Measurements from ENCODE around the gene ZNRF4.
"Not testable (repeated sequence)": the region's sequence is repeated elsewhere in the genome, so short reads cannot be mapped to it uniquely, and the experiment has no call there.

ZNRF4 gene

GRCh38 chr19:5473646-5474045 lies 18.4 kb downstream of the ZNRF4 start:
- DNase-seq (ENCODE audit: low read depth, low spot score): no peak

GRCh38 chr19:5477451-5478215 lies 22.4 kb downstream of the ZNRF4 start:
- no peak for DNase-seq (ENCODE audit: low read depth, low spot score)

DNA sequence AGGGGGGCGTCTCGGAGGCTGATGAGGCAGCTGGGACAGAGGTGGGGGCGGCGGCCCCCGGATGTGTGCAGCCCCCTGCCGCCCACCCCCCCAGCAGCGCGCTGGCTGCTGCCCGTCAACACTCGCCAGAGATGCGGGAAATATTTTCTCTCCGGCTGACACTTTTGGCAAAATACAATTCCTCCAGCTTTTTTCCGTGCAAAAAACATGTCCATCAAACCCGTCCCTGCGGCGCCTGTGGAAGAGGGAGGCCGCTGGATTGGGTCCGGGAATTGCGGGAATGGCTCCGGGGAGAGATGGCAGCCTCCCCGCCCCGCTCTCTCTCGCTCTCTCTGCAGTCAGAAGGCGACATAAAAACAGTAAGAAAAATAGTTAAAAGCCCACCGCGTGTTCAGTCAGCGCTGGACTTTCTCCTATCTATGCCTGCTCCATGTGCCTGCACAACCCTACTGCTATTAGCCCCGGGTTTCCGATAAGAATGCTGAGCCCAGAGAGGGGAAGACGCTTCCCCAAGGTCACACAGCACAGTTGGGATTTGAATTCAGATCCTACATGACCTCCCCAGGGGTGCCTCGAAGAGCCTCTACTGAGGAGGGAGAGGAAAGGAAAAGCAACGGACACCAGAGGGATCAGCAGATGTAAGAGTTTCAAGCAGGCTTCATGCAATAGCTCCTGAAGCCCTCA lies 23.2 kb downstream of the ZNRF4 start:
- DNase-seq (ENCODE audit: low read depth, low spot score): no peak

GRCh38 chr19:5478925-5479588 lies 23.8 kb downstream of the ZNRF4 start:
- DNase-seq (ENCODE audit: low read depth, low spot score): no peak

DNA sequence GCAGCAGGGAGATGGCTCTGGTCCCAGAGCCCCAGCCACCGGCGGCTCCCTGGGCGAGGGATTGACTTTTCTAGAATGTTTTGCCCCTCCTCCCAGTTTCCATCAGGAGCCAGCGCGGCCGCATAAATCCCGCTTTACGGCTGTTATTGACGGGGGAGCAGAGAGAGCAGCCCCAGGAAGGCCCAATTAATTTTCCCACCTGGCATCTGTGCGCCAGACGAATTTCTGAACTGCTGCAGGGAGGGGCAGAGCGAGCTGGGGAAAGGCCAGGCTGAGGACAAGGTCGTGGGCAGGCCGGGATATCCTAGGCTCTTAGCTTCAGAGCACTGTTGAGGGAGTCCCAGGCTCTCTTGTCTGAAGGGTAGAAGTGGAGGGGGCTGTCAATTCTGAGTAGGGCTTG lies 24.7 kb downstream of the ZNRF4 start:
- no peak for DNase-seq (ENCODE audit: low read depth, low spot score)

- peak; percentile 63 for DNase-seq (ENCODE audit: low read depth, low spot score)
These were observed 25.2 kb downstream of the ZNRF4 start for GRCh38 chr19:5480427-5480836.

- DNase-seq (ENCODE audit: low read depth, low spot score): no peak
These were observed 26.7 kb downstream of the ZNRF4 start for GRCh38 chr19:5481957-5482356.

- peak; percentile 59 for DNase-seq (ENCODE audit: low read depth, low spot score)
These were observed 29.4 kb downstream of the ZNRF4 start for GRCh38 chr19:5484398-5485285.

DNA sequence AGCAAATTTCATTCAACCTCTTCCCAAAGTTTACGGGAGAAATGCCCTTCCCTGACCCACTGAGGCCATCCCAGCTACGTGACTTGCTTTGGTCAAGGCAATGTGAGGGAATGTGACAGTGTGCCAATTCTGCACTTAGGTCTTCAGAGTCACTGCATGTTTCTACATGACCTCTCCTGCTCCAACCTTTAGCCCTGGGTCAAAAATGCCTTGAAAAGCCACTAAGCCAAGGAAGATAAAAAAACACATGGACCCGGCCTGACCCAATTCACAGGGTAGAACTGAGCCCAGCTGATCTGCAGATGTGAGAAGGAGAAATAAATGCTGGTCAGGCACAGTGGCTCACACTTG lies 30.0 kb downstream of the ZNRF4 start:
- no peak for DNase-seq (ENCODE audit: low read depth, low spot score)

DNA sequence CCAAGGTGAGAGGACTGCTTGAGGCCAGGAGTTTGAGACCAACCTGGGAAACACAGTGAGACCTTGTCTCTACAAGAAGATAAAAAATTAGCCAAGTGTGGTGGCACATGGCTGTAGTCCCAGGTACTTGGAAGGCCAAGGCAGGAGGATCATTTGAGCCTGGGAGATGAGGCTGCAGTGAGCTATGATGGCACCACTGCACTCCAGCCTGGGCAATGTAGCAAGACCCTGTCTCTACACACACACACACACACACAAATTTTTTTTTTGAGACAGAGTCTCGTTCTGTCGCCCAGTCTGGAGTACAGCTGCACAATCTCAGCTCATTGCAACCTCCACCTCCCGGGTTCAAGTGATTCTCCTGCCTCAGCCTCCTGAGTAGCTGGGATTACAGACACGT lies 30.4 kb downstream of the ZNRF4 start:
- not testable (repeated sequence) for DNase-seq (ENCODE audit: low read depth, low spot score)

- DNase-seq (ENCODE audit: low read depth, low spot score): peak; percentile 57
These were observed 32.0 kb downstream of the ZNRF4 start for GRCh38 chr19:5487222-5487621.

DNA sequence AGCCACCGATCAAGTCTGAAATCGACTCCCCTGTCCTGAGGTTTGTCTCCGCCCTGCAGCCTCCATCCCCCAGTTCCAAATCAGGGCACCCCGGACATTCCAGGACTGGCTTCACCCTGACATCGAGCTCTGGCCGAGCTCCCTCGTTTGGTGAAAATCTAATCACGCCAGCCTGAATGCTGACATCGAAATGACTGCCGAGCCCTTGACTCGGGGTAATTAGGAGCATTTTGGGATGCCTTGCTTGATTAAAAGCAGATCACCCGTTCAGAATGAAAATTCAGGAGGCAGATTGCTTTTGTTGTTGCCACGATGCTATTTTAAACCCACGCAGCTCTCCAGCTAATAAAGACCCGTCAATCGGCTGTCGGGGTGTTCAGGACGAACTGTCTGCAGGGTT lies 34.3 kb downstream of the ZNRF4 start:
- DNase-seq (ENCODE audit: low read depth, low spot score): no peak

- DNase-seq (ENCODE audit: low read depth, low spot score): no peak
These were observed 36.3 kb downstream of the ZNRF4 start for GRCh38 chr19:5491565-5491964.

DNA sequence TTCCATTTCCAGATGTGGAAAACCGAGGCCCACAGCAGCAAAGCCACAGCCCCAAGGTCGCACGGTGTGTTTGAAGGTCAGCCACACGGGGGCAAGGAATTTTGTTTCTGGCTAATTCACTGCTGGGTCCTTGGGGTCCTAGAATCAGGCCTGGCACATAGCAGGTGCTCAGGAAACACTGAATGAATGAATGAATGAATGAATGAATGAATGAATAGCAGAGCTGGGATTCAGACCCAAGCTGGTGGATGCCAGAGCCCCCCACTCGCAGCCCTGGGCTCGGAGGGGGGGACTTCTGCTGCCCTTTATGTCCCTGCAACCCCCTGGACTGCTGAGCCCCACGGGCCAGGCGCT lies 37.0 kb downstream of the ZNRF4 start:
- DNase-seq (ENCODE audit: low read depth, low spot score): no peak

GRCh38 chr19:5492635-5493409 lies 37.6 kb downstream of the ZNRF4 start:
- DNase-seq (ENCODE audit: low read depth, low spot score): no peak

GRCh38 chr19:5494773-5495172 lies 39.6 kb downstream of the ZNRF4 start:
- no peak for DNase-seq (ENCODE audit: low read depth, low spot score)

- no peak for DNase-seq (ENCODE audit: low read depth, low spot score)
These were observed 40.6 kb downstream of the ZNRF4 start for GRCh38 chr19:5495792-5496191.

DNA sequence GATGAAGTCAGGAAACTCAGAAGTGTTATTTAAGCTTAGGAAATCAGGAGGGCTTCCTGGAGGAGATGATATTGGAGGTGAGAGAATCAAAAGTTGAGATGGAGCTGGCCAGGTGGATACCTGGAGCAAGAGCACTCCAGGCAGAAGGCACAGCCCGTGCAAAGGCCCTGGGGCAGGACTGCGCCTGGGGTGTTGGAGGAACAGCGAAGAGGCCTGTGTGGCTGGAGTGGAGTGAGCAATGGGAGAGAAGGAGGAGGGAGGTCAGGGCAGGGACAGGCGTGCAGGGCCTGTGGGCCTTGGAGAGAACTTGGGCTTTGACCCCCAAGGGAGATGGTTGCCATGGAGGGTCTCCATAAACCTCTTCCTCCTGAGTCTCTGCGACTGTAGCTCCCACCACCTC lies 42.1 kb downstream of the ZNRF4 start:
- DNase-seq (ENCODE audit: low read depth, low spot score): no peak

GRCh38 chr19:5498830-5499550 lies 43.8 kb downstream of the ZNRF4 start:
- peak; percentile 83 for DNase-seq (ENCODE audit: low read depth, low spot score)

GRCh38 chr19:5501907-5502306 lies 46.7 kb downstream of the ZNRF4 start:
- no peak for DNase-seq (ENCODE audit: low read depth, low spot score)

Data from ELF-1 (cell line).